Esophagus muscularis mucosa (tissue), 4 donors: ENCODE measurements around the gene AFF1. TPM values are rescaled to one million over a fixed set of nuclear protein-coding genes. Genes with fewer than 3 reads are reported as not detected.
"Not testable (repeated sequence)": the region's sequence is repeated elsewhere in the genome, so short reads cannot be mapped to it uniquely, and the experiment has no call there.

Source experiments
- DNase-seq: peaks from one replicate; pipeline ENCODE4 v3.0.0-alpha.2; 2017; ENCODE audit errors: extremely low spot score
- H3K27ac ChIP-seq, 4 donors: fragments of 200-600 bp; sonication (generic); replicated peaks in 1 of 4; 1 replicate in 3 of 4; 2 replicates in 1 of 4; pipeline ENCODE4 v1.5.1; 2016 to 2019; ENCODE audit warnings: mild to moderate bottlenecking in 1 of 4
- H3K27me3 ChIP-seq, 4 donors: fragments of 200-600 bp; sonication (generic); one replicate each; pipeline versions ENCODE4 v1.5.1 to v1.6.0; 2016 to 2019
- H3K36me3 ChIP-seq, 4 donors: fragments of 200-600 bp; sonication (generic); one replicate each; pipeline ENCODE4 v1.5.1; 2016 to 2019
- H3K4me1 ChIP-seq, 4 donors: fragments of 200-600 bp; sonication (generic); one replicate each; pipeline ENCODE4 v1.5.1; 2016 to 2019
- H3K4me3 ChIP-seq, 4 donors: fragments of 200-600 bp; sonication (generic); 1 replicate in 2 of 4; 2 replicates in 2 of 4; pipeline ENCODE4 v1.5.1; 2016 to 2019; ENCODE audit warnings: mild to moderate bottlenecking in 4 of 4, moderate library complexity in 1 of 4
- H3K9me3 ChIP-seq, 4 donors: fragments of 200-600 bp; sonication (generic); 1 replicate in 3 of 4; 2 replicates in 1 of 4; pipeline ENCODE4 v1.5.1; 2016 to 2019
- EP300 ChIP-seq: sonication (generic); formaldehyde crosslinking; IDR thresholded peaks from one replicate; pipeline ENCODE4 v1.6.1; 2017; ENCODE audit warnings: antibody characterized with exemption
- POLR2A ChIP-seq: fragments of 450-650 bp; IDR thresholded peaks from one replicate; pipeline ENCODE4 v1.6.1; 2017; ENCODE audit warnings: antibody characterized with exemption, moderate library complexity, mild to moderate bottlenecking, low read depth
- POLR2AphosphoS5 ChIP-seq, 2 donors: sonication (generic); formaldehyde crosslinking; IDR thresholded peaks; one replicate each; pipeline ENCODE4 v1.6.1; 2017; ENCODE audit warnings: antibody characterized with exemption in 2 of 2
- WGBS: methylation state at CpG from one replicate; pipeline ENCODE4 v1.1.5; 2018; 5-methylcytosine and 5-hydroxymethylcytosine counted together
- intact Hi-C: fragments of 100-400 bp; cut with DNase I; formaldehyde crosslinking; loops from one replicate; pipeline ENCODE4 v1.15.1; 2023
- total RNA-seq, 4 donors: library from RNA; depleted of rRNA; stranded (reverse); fragments of >200 nt; gene quantifications; one replicate each; pipeline versions ENCODE4 v1.1.0 to v1.2.1, GENCODE V29; 2016
- TF ChIP-seq, protein P1 (sequence below), 3 experiments: fragments of 200-600 bp in 2 of 3; fragments of 450-650 bp in 1 of 3; sonication (generic) in 2 of 3; IDR thresholded peaks; one replicate each; pipeline ENCODE4 v1.5.1; 2017 to 2019; ENCODE audit warnings: antibody characterized with exemption in 3 of 3, mild to moderate bottlenecking in 2 of 3, moderate library complexity in 1 of 3

AFF1 gene
- total RNA-seq, 4 donors from 2014 or later, result 53.6 to 85.2 (median 70.6) TPM

GRCh38 chr4:87081826-87082225 is 147.0 kb downstream of the AFF1 start:
- peaks cover 0 to 7% (median 2%) of the 10 kb centered on the region in 4 donors for H3K36me3 ChIP-seq
- peak overlapping the region; percentile 79 to 84 (median 82) for H3K27ac ChIP-seq
- no peaks in the 10 kb centered on the region for H3K27me3 ChIP-seq
- WGBS, result 32% methylated on average over 5 of the region's 5 CpGs
- intact Hi-C loops, result loop anchor here (5.0 kb wide), 1 partner anchor 75 kb away; no protein-coding TSS in a partner anchor
- DNase-seq, result no peak
- no peaks in the 10 kb centered on the region for H3K9me3 ChIP-seq
- no peak overlapping the region for H3K4me3 ChIP-seq
- TF ChIP-seq, protein P1, sequence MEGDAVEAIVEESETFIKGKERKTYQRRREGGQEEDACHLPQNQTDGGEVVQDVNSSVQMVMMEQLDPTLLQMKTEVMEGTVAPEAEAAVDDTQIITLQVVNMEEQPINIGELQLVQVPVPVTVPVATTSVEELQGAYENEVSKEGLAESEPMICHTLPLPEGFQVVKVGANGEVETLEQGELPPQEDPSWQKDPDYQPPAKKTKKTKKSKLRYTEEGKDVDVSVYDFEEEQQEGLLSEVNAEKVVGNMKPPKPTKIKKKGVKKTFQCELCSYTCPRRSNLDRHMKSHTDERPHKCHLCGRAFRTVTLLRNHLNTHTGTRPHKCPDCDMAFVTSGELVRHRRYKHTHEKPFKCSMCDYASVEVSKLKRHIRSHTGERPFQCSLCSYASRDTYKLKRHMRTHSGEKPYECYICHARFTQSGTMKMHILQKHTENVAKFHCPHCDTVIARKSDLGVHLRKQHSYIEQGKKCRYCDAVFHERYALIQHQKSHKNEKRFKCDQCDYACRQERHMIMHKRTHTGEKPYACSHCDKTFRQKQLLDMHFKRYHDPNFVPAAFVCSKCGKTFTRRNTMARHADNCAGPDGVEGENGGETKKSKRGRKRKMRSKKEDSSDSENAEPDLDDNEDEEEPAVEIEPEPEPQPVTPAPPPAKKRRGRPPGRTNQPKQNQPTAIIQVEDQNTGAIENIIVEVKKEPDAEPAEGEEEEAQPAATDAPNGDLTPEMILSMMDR (IDR thresholded peaks at IDR 0.05), result no peak
- TF ChIP-seq EP300, result no peak
- no peak for TF ChIP-seq POLR2A
- no peak for TF ChIP-seq POLR2AphosphoS5 (IDR thresholded peaks at IDR 0.05)
- H3K4me1 ChIP-seq, result peaks cover 68 to 86% (median 80%) of the 10 kb centered on the region in 4 donors

GRCh38 chr4:87085732-87086131 is 150.9 kb downstream of the AFF1 start:
- H3K27me3 ChIP-seq, intact Hi-C loops, H3K27ac ChIP-seq, DNase-seq, H3K4me3 ChIP-seq, H3K9me3 ChIP-seq: not testable (repeated sequence)
- 93% methylated on average over 11 of the region's 11 CpGs for WGBS
- peaks cover 50 to 78% (median 69%) of the 10 kb centered on the region in 4 donors for H3K4me1 ChIP-seq
- peaks cover 0 to 18% (median 7%) of the 10 kb centered on the region in 4 donors for H3K36me3 ChIP-seq

DNA sequence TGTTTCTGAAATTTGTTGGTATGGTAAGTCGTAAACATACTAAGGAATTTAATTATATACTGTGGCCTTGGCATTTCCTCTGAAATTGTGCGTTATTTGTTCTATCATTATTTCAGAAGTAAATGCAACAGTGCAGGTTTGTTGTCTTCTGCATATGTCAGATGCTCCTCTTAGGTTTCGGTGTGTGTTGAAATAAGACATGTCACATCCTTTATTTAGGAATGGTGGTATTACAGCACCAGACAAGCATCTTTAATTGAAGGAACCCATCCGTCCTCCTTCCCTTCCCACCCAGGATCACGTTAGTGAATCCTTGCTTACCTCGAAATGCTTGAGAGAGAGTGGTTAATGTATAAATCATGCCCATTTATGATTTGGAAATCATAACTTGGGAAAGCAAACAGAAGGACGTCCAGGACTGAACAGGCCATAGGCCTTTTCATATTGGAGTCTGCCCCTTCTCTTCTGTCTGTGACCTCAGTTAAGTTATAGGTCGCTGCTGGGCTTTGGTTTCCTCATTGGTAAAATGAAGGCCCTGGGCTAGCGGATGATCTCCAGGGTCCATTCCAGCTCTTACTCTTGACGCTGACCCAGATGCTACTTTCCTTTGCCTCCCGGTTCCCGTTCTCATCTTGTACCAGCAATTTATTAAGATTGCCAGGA is 151.5 kb downstream of the AFF1 start:
- no peak overlapping the region for H3K4me3 ChIP-seq
- TF ChIP-seq, protein P1 (IDR thresholded peaks at IDR 0.05), result no peak
- TF ChIP-seq POLR2AphosphoS5 (IDR thresholded peaks at IDR 0.05) (no peak), EP300 (no peak), POLR2A (no peak)
- H3K4me1 ChIP-seq, result peaks cover 46 to 72% (median 64%) of the 10 kb centered on the region in 4 donors
- 96% methylated on average over 12 of the region's 12 CpGs for WGBS
- H3K27ac ChIP-seq, result peak overlapping the region in 1 of 4 donors; percentile 50
- intact Hi-C loops, result no loop called here
- no peaks in the 10 kb centered on the region for H3K27me3 ChIP-seq
- no peaks in the 10 kb centered on the region for H3K9me3 ChIP-seq
- peaks cover 0 to 21% (median 7%) of the 10 kb centered on the region in 4 donors for H3K36me3 ChIP-seq
- no peak for DNase-seq

GRCh38 chr4:87087015-87087414 is 152.2 kb downstream of the AFF1 start:
- H3K27ac ChIP-seq, result peak overlapping the region in 2 of 4 donors; percentile 33 to 50
- no peak overlapping the region for H3K4me3 ChIP-seq
- TF ChIP-seq POLR2AphosphoS5 (IDR thresholded peaks at IDR 0.05) (no peak), POLR2A (no peak), EP300 (no peak)
- TF ChIP-seq, protein P1 (IDR thresholded peaks at IDR 0.05), result no peak
- H3K9me3 ChIP-seq, result no peaks in the 10 kb centered on the region
- H3K36me3 ChIP-seq, result peaks cover 0 to 27% (median 10%) of the 10 kb centered on the region in 4 donors
- intact Hi-C loops, result no loop called here
- no peak for DNase-seq
- no peaks in the 10 kb centered on the region for H3K27me3 ChIP-seq
- peaks cover 38 to 68% (median 58%) of the 10 kb centered on the region in 4 donors for H3K4me1 ChIP-seq
- WGBS, result 68% methylated on average over 1 of the region's 1 CpG

DNA sequence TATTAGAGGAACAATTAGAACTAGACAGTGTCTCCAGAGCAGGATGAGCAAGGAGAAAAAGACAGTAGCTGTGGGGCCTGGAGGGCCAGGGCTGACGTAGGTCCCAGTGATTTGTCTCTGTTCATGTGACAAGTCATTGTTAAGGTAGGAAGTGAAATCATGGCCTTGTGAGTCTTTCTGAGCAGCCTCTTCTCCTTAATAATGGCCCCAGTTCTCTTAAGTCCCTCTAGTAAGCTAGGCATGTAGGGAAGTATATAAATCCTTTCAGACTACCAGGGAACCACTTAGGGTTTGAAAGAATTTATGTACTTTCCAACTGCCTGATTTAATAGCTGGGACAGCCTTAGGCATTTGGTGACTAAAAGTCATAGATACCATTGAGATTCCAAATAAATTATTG is 152.6 kb downstream of the AFF1 start:
- intact Hi-C loops, result no loop called here
- WGBS, result 50% methylated on average over 1 of the region's 1 CpG
- TF ChIP-seq, protein P1 (IDR thresholded peaks at IDR 0.05), result no peak
- no peak for TF ChIP-seq EP300
- TF ChIP-seq POLR2AphosphoS5 (IDR thresholded peaks at IDR 0.05), result no peak
- no peak for TF ChIP-seq POLR2A
- peaks cover 35 to 68% (median 57%) of the 10 kb centered on the region in 4 donors for H3K4me1 ChIP-seq
- no peak overlapping the region for H3K4me3 ChIP-seq
- H3K9me3 ChIP-seq, result no peaks in the 10 kb centered on the region
- no peaks in the 10 kb centered on the region for H3K27me3 ChIP-seq
- peaks cover 0 to 29% (median 10%) of the 10 kb centered on the region in 4 donors for H3K36me3 ChIP-seq
- DNase-seq, result no peak
- H3K27ac ChIP-seq, result peak overlapping the region in 2 of 4 donors; percentile 33 to 50
